Activated gamma-delta T cell treated with Interleukin-2 at 50 U/mL for 16 hours (primary cell): ENCODE results near the gene GRIP2.

ENCODE experiments used
- DNase-seq: peaks from one replicate; pipeline ENCODE4 v3.0.0-alpha.2; 2020

GRIP2 gene

DNA sequence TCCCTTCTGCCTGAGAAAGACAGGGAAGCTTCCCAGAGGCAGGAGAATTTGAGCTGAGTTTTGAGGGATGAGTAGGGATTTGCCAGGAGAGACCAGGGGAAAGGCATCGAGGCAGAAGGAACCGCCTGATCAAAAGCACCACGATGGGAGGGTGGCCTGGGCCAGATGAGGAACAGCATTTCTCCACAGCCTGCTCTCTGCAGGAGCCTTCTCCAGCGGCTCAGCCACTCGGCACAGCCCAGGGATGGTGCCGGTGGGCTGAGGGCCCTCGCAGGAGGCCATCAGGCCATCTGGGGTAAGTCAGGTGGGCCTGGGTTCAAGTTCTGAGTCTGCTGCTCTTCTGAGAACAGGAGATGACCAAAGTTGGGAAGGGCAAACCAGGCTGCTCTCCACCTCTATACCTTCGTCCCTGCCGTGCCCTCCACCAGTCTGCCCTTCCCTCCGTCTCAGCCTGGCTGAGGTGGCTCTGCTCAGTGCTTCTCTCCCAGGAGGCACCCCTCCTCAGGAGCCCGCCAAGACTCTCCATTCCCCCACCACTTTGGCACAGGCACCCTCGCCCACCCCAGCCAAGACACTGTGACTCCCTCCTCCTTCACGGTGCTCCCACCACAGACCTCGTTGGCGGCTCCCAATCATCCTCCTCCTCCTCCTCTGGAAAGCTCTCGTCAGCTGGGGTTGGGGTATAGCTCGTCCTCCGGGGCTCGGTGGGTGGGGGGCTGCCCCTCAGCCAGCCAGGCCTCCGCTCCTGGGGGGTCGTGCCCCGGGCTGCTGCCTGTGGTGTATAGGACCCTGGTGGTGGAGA lies 34.9 kb downstream of the GRIP2 start:
- no peak for DNase-seq

DNA sequence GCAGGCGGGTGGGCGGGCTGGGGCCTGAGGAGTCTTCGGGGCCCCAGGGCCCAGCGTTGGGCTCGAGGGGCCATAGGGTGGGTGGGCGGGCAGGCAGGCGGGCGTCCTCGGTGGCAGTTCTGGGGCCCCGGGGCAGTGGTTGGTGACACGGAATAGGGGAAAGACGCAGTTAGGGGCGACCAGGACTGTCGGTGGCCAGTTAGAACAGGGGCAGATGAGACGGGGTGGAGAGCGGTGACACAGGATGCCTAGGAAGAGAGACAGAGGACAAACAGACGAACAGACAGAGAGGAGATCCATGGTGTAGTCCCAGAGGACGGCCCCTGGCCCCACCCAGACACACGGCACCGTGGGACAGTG lies 36.5 kb downstream of the GRIP2 start:
- DNase-seq, result no peak

DNA sequence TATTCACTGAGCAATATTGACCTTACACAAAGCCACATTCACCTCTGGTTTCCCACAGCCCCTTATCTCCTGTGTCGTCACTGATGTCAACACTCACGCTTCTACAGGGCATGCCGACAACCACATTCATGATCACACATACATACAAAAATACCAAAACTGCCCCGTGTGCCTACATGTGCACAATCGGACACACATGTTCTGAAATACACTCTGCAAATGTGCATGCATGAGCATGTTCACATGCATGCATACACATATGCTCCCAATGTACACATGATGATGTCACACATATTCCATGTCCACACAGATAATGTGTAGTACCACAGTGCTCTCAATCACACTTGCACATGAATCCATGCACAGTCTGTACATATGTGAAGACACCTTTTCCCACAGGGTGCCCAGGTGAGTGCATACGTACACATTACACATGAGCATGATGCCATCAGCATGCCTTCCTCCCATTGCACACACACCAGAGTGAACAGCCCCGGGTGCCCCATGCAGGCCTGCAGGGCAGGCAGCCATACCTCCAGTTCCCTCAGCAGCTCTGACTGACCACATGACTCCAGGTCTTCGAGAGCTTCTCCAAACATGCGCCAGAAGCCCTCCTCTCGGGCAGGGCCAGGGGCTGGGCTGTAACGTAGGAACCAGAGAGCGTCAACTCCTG lies 37.0 kb downstream of the GRIP2 start:
- no peak for DNase-seq

DNA sequence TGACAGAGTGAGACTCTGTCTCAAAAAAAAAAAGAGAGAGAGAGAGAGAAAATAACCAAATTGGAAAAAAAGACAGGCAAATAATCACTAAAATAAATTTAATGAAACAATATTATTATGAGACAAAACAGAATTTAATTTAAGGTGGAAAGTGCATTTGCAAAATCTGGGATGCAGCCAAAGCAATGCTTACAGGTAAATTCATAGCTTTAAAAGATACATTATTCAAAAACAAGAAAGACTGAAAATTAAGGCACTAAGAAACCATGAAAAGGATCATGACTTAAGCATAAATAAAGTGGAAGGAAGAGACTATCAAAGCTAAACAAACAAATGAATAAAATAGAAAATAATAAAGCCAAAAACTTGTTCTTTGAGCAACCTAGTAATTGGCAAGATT lies 37.7 kb downstream of the GRIP2 start:
- DNase-seq, result no peak

DNA sequence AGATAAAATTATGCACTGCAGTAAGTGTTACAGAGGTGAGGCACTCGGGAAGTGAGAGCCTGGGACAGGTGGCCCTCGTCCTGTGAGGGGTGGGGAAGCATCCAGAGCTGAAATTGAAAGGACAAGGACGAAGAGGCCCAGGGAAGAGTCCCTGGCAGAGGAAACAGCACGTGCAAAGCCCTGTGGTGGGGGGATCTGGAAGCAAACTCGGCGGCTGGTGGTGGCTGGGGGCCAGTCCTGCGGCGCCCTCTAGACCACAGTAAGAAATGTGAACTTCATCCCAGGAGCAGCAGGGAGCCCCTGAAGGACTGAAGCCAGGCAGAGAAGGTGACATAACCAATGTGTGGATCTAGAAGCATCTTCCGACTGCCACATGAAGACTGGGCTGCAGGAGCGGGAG lies 42.8 kb downstream of the GRIP2 start:
- DNase-seq, result no peak

DNA sequence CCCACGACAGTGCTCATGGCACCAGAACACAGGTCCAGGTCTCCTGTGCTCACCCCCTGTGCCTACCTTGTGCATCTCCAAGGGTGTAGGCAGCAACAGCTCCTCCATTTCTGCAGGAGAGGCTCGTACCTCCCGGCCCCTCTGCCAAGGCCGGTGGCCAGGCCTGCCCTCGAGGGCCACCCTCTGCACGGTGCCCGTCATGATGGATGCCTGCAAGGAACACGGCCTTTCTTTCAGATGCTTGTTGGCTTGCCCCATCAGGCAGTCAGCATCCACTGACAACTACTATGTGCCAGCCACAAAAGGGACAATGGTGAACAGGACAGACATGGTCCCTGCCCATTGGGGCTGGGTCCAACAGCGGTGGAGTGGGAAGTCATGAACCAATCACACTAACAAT lies 43.8 kb downstream of the GRIP2 start:
- no peak for DNase-seq

DNA sequence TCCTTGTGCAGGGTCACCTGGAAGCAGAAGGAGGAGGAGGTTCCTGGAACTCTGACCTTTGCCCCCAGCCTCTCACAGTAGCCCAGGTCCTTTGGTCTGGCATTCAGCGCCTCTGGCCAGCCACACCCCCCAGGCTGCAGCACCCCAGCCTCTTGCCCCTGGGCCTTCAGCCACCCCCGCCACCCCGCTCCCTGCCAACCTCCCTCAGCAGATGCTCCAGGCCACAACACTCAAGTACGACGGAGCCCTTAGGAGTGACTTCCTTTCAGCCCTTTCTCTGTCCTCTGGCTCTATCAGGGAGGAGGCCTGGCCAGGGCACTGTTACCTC lies 45.2 kb downstream of the GRIP2 start:
- DNase-seq, result no peak

DNA sequence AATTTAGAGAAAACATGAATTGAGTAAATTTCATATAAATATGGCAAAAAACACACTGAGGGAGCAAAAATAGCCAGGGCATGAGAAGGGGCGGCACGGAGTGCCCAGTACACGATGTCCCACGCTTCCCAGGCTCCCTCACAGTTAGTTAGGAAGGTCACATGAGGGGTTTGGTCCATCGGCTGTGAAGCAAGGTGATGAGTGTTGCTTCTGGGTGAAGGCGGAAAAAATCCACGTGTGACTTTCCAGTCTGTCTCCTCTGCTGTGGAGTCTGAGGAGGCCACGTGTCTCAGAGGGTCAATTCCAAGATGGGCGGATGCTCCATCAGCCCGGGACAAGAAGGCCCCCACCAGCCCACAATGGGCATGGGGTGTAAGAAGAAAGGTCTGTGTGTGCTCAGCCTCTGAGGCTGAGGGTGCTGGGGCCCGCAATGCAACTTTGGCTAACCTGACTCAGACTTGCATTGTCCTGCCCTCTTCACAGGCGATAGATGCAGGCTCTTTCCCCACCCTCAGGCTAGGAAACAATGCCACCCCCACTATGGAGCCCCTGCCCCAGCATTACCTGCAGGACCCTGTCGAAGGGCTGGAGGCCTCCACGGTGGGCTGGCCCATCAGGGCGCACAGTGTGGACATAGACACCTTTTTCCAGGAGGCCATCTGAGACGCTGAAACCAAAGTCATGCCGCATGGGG lies 45.7 kb downstream of the GRIP2 start:
- DNase-seq, result no peak

DNA sequence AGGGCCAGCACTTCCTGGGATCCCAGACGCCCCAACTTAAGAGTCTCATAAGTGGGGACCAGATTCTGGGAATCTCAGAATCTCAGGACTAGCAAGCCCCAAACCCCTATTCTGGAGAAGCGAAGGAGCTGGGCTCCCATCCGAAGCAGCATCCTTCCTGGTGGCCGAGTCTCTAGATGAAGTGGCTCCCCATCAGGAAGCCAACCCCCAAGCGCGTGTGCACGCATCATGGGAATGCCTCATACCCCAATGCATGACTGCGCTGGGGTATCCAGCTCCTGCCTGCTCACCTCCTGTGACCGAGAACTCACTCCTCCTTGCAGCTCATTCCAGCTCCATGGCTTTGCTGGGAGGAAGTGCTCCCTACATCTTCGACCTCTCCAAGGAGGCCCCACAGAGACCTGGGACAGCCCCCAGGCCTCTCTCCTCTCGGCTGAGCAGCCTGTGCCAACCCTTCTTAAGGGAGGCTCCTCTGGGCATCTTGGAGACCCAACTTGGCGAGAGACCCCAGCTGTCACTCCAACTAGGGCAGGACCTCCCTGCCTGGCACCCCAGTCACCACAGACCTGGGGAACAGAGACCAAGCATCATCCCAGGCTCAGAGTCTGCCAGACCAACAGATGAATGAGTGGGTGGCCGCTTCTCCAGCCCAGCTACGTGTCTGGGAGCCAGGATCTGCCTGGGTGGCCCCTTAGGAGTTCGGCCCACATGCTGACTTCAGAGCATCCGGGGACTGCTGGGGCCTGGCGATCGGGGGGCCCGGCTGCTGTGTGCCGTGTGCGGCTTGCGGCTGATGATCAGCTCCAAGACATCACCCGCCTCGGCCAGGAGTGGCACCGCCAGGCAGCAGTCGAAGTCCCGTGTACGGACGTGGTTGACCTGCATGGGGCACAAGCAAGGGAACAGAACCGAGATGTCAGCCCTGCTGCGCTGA lies 46.9 kb downstream of the GRIP2 start:
- DNase-seq, result no peak

DNA sequence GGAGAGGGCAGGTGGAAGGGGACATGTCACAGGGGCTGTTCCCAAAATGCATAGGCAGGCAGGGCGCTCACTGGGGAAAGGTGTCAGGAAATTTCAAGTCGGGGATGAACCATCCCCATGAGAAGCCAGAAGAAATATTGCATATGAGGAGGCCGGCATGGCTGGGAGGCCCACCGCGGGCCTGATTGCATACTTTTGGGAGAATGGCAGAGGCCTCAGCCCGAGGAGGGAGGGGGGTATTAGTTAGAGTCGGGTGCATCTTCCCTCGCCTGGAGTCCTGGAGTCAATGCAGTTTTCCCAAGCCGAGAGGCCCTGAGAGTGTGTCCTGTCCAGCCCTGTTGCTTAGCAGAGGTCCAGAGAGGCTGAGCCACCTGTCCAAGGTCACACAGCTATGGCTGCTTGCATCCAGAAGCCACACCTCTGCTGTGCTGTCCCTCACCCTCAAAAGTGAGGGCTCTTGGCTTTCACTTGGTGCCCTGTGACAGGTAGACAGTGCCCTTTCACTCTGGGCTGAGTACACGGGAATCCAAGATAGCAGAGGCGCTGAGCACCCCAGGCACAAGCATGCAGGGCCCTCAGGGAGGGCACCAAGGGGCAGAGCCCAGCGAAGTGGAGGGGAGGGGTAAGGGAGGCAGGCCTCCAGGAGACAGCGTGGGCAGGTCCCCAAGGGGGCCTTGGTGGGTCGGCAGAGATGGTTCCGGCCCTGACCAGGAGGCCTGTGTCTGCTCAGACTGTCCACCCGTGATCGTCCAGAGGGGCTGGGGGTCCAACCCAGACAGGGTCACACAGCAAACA lies 48.5 kb downstream of the GRIP2 start:
- DNase-seq, result no peak

DNA sequence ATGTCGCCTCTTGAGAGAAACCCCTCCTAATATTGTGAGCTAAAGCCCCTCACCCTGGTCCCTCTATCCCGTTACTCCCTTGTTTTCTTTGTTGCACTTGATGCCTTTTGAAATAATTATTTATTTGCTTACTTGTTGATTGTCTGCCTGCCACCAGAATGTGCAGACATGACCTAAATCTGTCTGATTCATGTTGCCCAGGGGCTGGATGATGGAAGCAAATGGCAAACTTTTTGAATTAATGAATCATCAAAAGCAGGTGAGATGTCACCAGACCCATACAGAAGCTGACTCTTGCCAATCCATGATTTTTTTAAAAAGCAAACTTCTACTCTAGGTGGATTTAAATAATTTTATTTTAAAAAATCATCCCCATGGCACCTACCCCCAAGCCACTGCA lies 49.3 kb downstream of the GRIP2 start:
- no peak for DNase-seq

DNA sequence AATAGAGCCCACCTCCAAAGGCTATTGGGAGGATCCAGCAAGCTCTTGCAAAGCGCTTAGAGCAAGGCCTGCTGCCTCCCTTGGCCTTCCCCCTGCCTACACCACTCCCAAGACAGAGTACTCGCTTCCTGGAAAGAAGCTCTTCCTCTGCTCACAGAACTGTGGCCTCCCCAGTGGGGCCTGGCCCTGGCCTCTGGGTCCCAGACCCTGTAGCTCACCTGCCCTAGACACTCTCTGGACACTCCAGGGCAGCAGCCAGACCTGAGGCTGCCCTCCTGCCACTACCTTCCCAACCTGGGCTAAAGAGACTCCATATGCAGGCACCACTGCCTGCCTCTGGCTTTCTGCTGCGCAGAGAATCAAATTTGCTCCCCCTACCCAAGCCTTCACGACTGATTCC lies 49.9 kb downstream of the GRIP2 start:
- DNase-seq, result no peak

DNA sequence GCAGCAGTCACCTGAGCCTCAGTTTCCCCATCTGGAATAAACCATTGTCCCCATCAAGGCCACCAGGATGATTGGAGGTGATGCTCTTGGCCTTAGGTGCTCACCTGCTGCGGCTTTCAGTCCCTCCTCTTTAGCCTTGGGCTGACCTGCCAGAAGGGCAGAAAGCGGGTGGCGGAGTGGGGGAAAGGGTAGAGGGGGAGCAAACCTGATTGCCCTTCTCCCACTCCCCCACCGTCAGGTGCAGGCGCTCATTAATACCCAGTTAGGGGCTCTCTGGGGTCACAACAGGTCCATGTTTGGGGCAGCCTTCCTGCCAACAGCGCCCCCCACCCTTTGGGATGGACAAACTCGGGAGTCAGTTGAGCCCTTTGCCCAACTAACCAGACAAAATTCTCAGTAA lies 50.5 kb downstream of the GRIP2 start:
- no peak for DNase-seq

DNA sequence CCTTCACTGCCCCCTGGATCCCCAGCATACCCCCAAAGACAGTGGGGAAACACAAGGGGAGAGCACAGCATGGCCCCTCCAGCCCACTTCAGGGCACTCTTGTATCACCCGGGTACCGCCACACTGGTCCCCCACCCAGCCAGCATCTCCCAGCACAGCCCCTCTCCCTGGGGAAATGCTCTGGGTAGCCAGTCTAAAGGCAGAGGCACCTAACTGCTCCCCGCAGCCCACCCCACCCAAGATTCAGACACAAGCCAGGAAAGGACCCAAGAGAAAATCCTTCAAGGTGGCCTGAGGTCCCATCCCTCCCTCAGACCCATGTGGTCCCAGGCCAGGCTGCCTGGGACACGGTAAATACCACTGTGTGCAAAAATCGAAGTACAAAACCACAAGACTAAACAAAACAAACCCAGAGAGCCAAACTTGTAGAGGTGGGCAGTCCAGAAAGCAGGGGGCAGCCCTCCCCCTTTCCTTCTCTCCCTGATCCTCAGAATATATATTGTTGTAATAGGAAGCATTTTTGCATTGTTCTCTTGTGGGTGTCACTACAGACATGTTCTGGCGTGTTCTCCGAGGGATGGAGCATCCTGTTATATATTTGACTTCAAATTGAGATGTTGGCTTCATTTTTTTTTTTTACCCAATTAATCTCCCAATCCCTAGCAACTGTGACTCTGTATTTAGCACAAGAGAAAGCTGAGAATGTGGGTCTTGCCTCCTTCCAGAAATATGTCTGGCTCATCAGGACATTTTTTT lies 51.7 kb downstream of the GRIP2 start:
- DNase-seq, result no peak

DNA sequence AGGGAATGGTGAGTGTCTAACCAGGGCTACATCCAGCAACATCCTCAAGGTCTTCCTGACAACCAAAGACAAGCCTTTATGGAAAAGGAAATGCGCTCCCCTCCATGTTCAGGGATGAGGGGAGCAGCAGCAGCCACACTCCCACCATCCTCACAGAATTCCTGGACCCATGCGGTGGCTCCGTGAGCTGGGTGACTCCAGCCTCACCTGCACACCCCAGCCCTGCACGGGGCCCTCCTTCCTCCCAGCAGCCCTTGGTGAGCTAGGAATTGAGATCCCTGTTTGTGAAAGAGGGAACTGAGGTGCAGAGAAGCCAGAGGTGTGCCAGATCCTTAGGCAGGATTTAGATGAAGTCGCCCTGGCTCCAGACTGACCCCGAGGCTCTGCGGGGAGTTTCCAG lies 52.3 kb downstream of the GRIP2 start:
- no peak for DNase-seq

DNA sequence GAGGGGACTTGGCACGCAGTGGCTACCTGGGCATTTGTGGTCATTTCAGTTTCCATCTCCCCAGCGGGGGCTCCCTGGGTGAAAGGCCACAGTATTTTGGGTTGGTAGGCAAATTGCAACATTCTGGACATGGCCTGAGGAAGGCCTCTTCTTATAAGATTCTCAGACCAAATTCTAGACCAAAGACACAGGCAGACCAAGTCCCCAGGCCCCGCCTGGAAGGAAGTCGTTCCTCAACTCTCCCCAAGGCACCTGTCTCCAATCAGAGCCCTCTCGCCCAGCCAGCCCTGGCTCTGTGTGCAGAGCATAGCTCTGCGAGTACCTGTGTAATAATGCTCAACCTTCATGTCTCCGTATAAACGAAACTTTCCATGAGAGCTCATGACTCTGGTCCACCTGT lies 53.1 kb downstream of the GRIP2 start:
- no peak for DNase-seq

DNA sequence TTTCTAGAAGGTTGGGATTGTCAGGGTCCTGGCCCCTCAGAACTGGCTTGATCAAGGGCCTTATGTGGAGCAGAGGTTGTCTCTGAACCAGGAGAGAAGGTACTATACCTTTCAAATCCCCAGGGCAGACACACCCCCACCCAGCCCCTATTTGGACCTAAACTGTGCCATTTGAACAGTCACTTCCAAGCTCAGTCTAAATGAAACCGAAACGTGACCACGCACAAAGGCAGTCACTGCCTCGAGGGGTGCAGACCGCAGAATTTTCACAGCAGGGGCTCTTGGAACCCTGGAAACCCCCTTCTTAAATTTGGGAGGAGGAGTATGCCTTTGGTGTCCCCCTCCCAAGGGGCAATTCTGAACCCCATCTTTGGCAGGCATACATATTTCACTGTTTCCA lies 53.7 kb downstream of the GRIP2 start:
- DNase-seq, result no peak

DNA sequence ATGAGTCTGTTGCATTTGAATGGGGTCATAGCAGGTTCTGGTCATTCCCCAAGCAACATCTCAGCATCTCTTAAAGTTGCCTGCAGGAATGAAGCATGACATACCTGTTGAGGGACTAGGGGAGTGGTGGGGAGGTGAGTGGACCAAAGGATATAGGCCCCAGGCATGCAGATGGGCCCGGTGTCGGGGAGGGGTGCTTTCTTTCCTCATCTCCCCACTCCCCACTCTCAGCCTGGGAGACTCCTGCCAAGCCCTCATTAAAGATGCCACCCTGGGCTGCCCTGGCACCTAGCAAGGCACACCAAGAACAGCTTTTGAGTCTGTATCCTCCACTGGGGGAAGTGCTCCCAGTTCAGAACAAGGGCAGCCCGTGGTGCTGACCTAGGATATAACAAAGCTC lies 54.2 kb downstream of the GRIP2 start:
- DNase-seq, result no peak

DNA sequence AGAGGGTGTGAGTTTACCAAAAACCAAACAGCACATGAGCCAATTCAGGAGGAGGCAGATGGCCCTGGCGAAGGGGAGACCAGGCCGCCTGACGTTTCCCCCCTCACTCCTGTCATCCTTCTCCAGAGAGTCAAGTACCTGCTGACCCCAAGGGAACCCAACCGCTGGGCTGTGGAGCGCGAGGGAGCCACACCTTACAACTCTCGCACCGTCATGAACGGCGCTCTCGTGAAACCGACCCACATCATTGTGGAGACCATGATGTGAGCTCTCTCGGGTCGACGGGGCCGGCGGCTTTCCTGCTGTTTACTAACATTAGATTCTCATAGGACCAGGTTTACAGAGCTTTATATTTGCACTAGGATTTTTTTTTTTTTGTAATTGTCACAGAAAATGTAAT lies 55.4 kb downstream of the GRIP2 start:
- DNase-seq, result no peak

DNA sequence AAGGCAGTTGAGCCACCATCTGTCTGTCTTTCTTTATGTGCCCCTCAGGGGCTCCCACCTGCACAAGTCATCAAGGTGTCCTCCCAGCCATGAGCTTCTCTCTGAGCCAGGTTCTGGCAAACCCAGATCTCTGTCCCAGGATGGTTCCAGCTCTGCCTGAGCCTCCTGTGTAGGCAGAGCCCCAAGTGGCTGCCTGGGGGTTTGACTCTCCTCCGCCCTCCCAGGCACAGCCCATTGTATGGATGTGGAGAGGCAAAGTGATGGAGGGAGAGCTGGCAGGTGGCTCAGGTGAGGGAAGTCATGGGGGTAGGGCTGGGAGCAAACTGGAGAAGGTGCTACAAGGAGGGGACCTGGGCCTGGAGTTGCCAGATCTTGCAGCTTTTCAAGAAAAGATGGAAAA lies 56.9 kb downstream of the GRIP2 start:
- DNase-seq, result no peak

DNA sequence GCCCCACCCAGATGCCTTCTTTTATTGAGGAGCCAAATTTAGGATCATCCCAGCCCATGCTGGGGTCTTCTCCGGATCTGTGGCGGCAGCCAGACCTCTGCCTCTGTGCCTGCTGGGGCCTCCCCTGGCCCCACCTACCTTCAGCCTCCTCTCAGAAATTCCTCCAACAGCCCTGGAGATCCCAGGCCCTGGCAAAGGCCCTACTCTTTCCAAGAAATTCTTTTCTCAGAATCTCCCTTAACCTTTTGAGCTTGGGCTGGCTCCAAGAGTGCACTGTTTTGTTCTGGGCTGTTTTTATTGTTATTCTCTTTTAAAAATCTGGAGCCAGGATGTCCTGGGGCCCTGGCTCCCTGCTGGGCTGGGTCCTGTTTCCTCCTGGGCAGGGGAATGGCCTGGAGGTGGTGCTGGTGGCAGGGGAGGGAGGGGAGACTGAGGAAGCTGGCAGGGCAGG lies 57.8 kb downstream of the GRIP2 start:
- DNase-seq, result no peak

DNA sequence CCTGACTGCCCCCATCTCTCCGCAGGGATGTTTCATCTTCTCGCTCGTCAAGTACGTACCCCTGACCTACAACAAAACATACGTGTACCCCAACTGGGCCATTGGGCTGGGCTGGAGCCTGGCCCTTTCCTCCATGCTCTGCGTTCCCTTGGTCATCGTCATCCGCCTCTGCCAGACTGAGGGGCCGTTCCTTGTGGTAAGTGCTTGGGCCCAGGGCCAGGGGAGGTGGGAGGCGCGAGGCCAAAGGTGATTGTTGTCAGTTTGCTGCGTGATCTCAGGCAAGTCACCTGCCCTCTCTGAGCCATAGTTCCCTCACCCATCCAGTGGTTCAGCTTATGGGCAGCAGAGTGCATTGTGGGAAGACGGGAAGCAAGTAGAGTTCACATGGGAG lies 58.5 kb downstream of the GRIP2 start:
- no peak for DNase-seq
